SK-N-SH (cell line): ENCODE measurements around the gene PLCG1. TPM values are rescaled to one million over a fixed set of nuclear protein-coding genes. Genes with fewer than 3 reads are reported as not detected.
A peak's percentile ranks its signal among the peaks of the same experiment; 100 is the strongest.

Experiments used
- CTCF ChIA-PET: fragments of 300-600, 350-600 bp; formaldehyde crosslinking; extraction: SDS; loops from one replicate; lab custom pipeline; 2021; lab: Yijun Ruan, JAX
- POLR2A ChIA-PET: fragments of 350-600 bp; sonication (Branson Sonifier 250); formaldehyde crosslinking; extraction: SDS; loops from one replicate; lab custom pipeline; 2020; ENCODE audit warnings: antibody characterized with exemption, inconsistent platforms; lab: Yijun Ruan, JAX
- DNase-seq: peaks from one replicate; pipeline ENCODE4 v3.0.0; 2012
- H2AFZ ChIP-seq: fragments of 200-600 bp; sonication (generic); 2 replicates; pipeline ENCODE4 v1.8.1; 2016; ENCODE audit warnings: antibody characterized with exemption, mild to moderate bottlenecking, low read depth
- H3F3A ChIP-seq: fragments of 200-600 bp; sonication (generic); replicated peaks from 2 replicates; pipeline ENCODE3; 2016; ENCODE audit warnings: antibody characterized with exemption, mild to moderate bottlenecking; ENCODE audit not compliant: insufficient read depth
- H3K27ac ChIP-seq, 2 experiments: fragments of 200-500 bp in 1 of 2; fragments of 200-600 bp in 1 of 2; sonication (Bioruptor generic) in 1 of 2; sonication (generic), shearing (Covaris generic) in 1 of 2; 2 replicates each; pipeline versions ENCODE4 v1.5.1 to v1.6.1; 2014 to 2016; ENCODE audit warnings: low read depth in 2 of 2, inconsistent platforms in 1 of 2, low read length in 1 of 2, mild to moderate bottlenecking in 1 of 2, mixed read lengths in 1 of 2
- H3K27me3 ChIP-seq: fragments of 200-600 bp; sonication (generic), shearing (Covaris generic); 2 replicates; pipeline ENCODE4 v1.6.1; 2016; ENCODE audit warnings: mixed run types; ENCODE audit not compliant: insufficient read depth
- H3K36me3 ChIP-seq, 2 experiments: fragments of 200-500 bp in 1 of 2; fragments of 200-600 bp in 1 of 2; sonication (Bioruptor generic) in 1 of 2; sonication (generic) in 1 of 2; replicated peaks in 1 of 2; 2 replicates each; pipeline versions ENCODE3 to v1.5.1; 2014 to 2016; ENCODE audit warnings: low read length in 1 of 2, mild to moderate bottlenecking in 1 of 2; ENCODE audit not compliant: insufficient read depth in 2 of 2, control insufficient read depth in 1 of 2
- H3K4me1 ChIP-seq, 2 experiments: fragments of 200-500 bp in 1 of 2; fragments of 200-600 bp in 1 of 2; sonication (Bioruptor generic) in 1 of 2; sonication (generic), shearing (Covaris generic) in 1 of 2; 2 replicates each; pipeline versions ENCODE4 v1.5.1 to v1.6.1; 2014 to 2016; ENCODE audit warnings: low read depth in 1 of 2, low read length in 1 of 2, mixed run types in 1 of 2; ENCODE audit not compliant: insufficient read depth in 2 of 2, control insufficient read depth in 1 of 2
- H3K4me2 ChIP-seq: fragments of 200-600 bp; sonication (generic), shearing (Covaris generic); 2 replicates; pipeline ENCODE4 v1.6.1; 2017; ENCODE audit warnings: mixed run types
- H3K4me3 ChIP-seq, 2 experiments: fragments of 200-500 bp in 1 of 2; fragments of 200-600 bp in 1 of 2; sonication (Bioruptor generic) in 1 of 2; sonication (generic), shearing (Covaris generic) in 1 of 2; 2 replicates each; pipeline versions ENCODE4 v1.5.1 to v1.8.1; 2014 to 2016; ENCODE audit warnings: low read depth in 2 of 2, inconsistent platforms in 1 of 2, low read length in 1 of 2, mild to moderate bottlenecking in 1 of 2, mixed read lengths in 1 of 2, moderate library complexity in 1 of 2
- H3K79me2 ChIP-seq: fragments of 200-600 bp; sonication (generic); 2 replicates; pipeline ENCODE4 v1.8.1; 2017; ENCODE audit warnings: mild to moderate bottlenecking; ENCODE audit not compliant: insufficient read depth
- H3K9ac ChIP-seq: fragments of 200-600 bp; sonication (generic); 2 replicates; pipeline ENCODE4 v1.6.1; 2017; ENCODE audit warnings: mixed run types
- H3K9me2 ChIP-seq: fragments of 200-600 bp; sonication (generic); 2 replicates; pipeline ENCODE4 v1.6.1; 2017; ENCODE audit warnings: mixed run types
- H3K9me3 ChIP-seq: fragments of 200-600 bp; sonication (generic); 2 replicates; pipeline ENCODE4 v1.6.1; 2017; ENCODE audit warnings: mixed run types, mild to moderate bottlenecking, moderate library complexity
- H4K20me1 ChIP-seq: fragments of 200-600 bp; sonication (generic); 2 replicates; pipeline ENCODE4 v1.6.1; 2017; ENCODE audit warnings: mild to moderate bottlenecking, mixed run types; ENCODE audit not compliant: insufficient read depth
- CHD2 ChIP-seq: fragments of 150-350 bp; IDR thresholded peaks from 2 replicates; pipeline ENCODE4 v1.6.1; 2018; ENCODE audit warnings: low read length; ENCODE audit not compliant: partially characterized antibody
- ELF1 ChIP-seq: IDR thresholded peaks from 2 replicates; pipeline ENCODE4 v1.4.0; 2012
- EZH2phosphoT487 ChIP-seq: fragments of 200-600 bp; sonication (generic); IDR thresholded peaks from 2 replicates; pipeline ENCODE4 v1.6.1; 2017; ENCODE audit warnings: low read depth, mixed run types, mild to moderate bottlenecking, antibody characterized with exemption, moderate library complexity, borderline replicate concordance
- GABPA ChIP-seq: IDR thresholded peaks from 2 replicates; pipeline ENCODE4 v1.4.0; 2012; ENCODE audit warnings: low read depth, mild to moderate bottlenecking
- JUND ChIP-seq: IDR thresholded peaks from 2 replicates; pipeline ENCODE4 v1.4.0; 2012
- MXI1 ChIP-seq: IDR thresholded peaks from 2 replicates; pipeline ENCODE4 v1.6.1; 2012; ENCODE audit warnings: mild to moderate bottlenecking, low read depth, low read length, improper control_type of control experiment
- RAD21 ChIP-seq: IDR thresholded peaks from 2 replicates; pipeline ENCODE4 v1.6.1; 2012; ENCODE audit warnings: mild to moderate bottlenecking, low read length
- RXRA ChIP-seq: IDR thresholded peaks from 2 replicates; pipeline ENCODE4 v1.4.0; 2012; ENCODE audit warnings: low read depth, mild to moderate bottlenecking, borderline replicate concordance
- SIN3A ChIP-seq: IDR thresholded peaks from 2 replicates; pipeline ENCODE4 v1.6.1; 2012; ENCODE audit warnings: low read depth, mild to moderate bottlenecking, low read length, moderate library complexity, borderline replicate concordance
- SMC3 ChIP-seq: IDR thresholded peaks from 2 replicates; pipeline ENCODE4 v1.6.1; 2012; ENCODE audit warnings: low read depth, low read length, improper control_type of control experiment
- YY1 ChIP-seq: IDR thresholded peaks from 2 replicates; pipeline ENCODE4 v1.4.0; 2012; ENCODE audit warnings: low read depth, mild to moderate bottlenecking
- WGBS: methylation state at CpG from one replicate; pipeline ENCODE4 v1.1.6; 2017; ENCODE audit warnings: low lambda C conversion rate; 5-methylcytosine and 5-hydroxymethylcytosine counted together
- polyA plus RNA-seq, 3 experiments: library from polyadenylated mRNA; depleted of rRNA; stranded (reverse); fragments of >200 nt; gene quantifications; 2 replicates each; pipeline ENCODE4 v1.2.3, GENCODE V29; 2012
- TF ChIP-seq, protein P1 (sequence below): IDR thresholded peaks from 2 replicates; pipeline ENCODE4 v1.6.1; 2012; ENCODE audit warnings: mild to moderate bottlenecking, low read depth, low read length, moderate library complexity
- TF ChIP-seq, protein P2 (sequence below): IDR thresholded peaks from 2 replicates; pipeline ENCODE4; 2012
- TF ChIP-seq, protein P3 (sequence below): IDR thresholded peaks from 2 replicates; pipeline ENCODE4 v1.4.0; 2012; ENCODE audit warnings: low read depth, borderline replicate concordance
- TF ChIP-seq, protein P4 (sequence below): fragments of 150-350 bp; IDR thresholded peaks from 2 replicates; pipeline ENCODE4 v1.6.1; 2016; ENCODE audit warnings: mild to moderate bottlenecking, low read depth, low read length

Gene PLCG1
- polyA plus RNA-seq, 1 of the 3 experiments (the other 2 are of a cell fraction): 81.4 TPM

DNA sequence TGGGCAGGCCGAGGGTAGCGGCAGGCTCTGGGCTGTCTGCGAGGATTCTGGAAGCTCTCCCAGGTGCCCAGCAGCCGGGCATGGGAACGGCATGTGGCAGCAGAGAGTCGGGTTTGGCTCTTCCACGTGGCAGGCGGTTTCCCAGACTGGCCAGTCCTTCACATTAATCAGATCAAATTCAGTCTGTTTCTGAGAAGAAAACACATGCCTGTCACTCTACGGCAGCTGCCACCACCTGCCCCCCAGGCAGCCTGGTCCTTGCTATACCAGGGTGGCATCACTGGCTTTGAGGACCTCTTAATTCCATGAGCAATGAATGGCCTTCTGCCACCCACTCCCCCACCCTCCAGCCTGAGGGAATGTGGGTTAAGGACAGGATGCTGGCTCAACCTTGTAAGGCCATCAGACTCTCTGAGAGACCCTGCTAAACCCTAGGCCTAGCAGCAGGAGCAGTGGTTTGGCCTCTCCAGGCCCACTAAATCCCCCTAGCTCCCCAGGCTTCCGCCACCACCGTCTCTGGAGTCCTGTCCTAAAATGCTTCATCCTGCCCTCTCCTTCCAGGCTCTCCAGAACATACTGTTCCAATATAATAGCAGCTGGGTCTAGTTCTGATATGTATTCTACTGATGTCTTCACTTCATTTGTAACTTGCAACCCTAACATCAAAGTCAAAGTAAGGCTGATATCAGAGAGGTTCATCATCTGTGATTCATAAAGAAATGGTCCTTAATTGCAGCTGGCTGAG is 47.8 kb downstream of the PLCG1 start:
- no peaks in the 10 kb centered on the region for H3K27me3 ChIP-seq
- H3K27ac ChIP-seq: peak overlapping the region in 1 of 2 experiments; percentile 34; a peak in 2 of 4 replicates
- H3K4me2 ChIP-seq: no peak overlapping the region
- CTCF ChIA-PET: interaction anchor here (0.9 to 3.7 kb wide), 8 partner anchors 12 to 226 kb away, joined by 3 to 19 read pairs (median 4); partner anchors contain the start of gene LPIN3
- DNase-seq: peak; percentile 52
- H3F3A ChIP-seq: peaks cover 7% of the 10 kb centered on the region
- peaks cover 0 to 12% of the 10 kb centered on the region in 2 experiments; a peak in 1 of 4 replicates for H3K4me1 ChIP-seq
- 0 out of 2 replicates have a peak, but pooled peaks cover 8% of the 10 kb centered on the region for H3K9me3 ChIP-seq
- no peak overlapping the region for H2AFZ ChIP-seq
- H3K9me2 ChIP-seq: no peaks in the 10 kb centered on the region
- H3K36me3 ChIP-seq: peaks cover 6 to 7% of the 10 kb centered on the region in 2 experiments
- H3K9ac ChIP-seq: no peak overlapping the region
- WGBS: 76% methylated on average over 6 of the region's 11 CpGs
- H3K4me3 ChIP-seq: no peak overlapping the region
- TF ChIP-seq SMC3: peak; percentile 29; the same call in 1 of the 2 replicates
- TF ChIP-seq, protein P1, sequence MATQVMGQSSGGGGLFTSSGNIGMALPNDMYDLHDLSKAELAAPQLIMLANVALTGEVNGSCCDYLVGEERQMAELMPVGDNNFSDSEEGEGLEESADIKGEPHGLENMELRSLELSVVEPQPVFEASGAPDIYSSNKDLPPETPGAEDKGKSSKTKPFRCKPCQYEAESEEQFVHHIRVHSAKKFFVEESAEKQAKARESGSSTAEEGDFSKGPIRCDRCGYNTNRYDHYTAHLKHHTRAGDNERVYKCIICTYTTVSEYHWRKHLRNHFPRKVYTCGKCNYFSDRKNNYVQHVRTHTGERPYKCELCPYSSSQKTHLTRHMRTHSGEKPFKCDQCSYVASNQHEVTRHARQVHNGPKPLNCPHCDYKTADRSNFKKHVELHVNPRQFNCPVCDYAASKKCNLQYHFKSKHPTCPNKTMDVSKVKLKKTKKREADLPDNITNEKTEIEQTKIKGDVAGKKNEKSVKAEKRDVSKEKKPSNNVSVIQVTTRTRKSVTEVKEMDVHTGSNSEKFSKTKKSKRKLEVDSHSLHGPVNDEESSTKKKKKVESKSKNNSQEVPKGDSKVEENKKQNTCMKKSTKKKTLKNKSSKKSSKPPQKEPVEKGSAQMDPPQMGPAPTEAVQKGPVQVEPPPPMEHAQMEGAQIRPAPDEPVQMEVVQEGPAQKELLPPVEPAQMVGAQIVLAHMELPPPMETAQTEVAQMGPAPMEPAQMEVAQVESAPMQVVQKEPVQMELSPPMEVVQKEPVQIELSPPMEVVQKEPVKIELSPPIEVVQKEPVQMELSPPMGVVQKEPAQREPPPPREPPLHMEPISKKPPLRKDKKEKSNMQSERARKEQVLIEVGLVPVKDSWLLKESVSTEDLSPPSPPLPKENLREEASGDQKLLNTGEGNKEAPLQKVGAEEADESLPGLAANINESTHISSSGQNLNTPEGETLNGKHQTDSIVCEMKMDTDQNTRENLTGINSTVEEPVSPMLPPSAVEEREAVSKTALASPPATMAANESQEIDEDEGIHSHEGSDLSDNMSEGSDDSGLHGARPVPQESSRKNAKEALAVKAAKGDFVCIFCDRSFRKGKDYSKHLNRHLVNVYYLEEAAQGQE: no peak
- peak; percentile 96 for TF ChIP-seq MXI1
- TF ChIP-seq RAD21: peak; percentile 56
- H3K79me2 ChIP-seq: 0 out of 2 replicates have a peak, but pooled peaks cover 3% of the 10 kb centered on the region
- H4K20me1 ChIP-seq: no peaks in the 10 kb centered on the region
- POLR2A ChIA-PET: no interaction called here

DNA sequence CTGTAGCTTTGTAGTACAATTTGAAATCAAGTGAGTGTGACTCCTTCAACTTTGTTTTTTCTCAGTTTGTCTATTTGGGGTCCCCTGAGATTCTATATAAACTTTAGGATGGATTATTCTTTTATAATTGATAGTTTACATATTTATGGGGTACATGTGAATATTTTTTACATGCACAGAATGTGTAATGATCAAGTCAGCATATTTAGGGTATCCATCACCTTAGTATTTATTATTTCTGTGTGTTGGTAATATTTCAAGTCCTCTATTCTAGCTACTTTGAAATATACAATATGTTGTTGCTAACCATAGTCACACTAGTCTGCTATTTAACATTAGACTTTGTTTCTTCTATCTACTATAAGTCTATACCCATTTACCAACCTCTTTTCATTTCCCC is 50.3 kb downstream of the PLCG1 start:
- ChIA-PET CTCF (interaction anchor here (0.6 to 2.0 kb wide), 2 partner anchors 45 to 53 kb away, joined by 3 to 5 read pairs; no protein-coding TSS in a partner anchor), POLR2A (no interaction called here)
- H4K20me1 ChIP-seq: no peaks in the 10 kb centered on the region
- no peak overlapping the region for H3K27ac ChIP-seq
- no peaks in the 10 kb centered on the region for H3K79me2 ChIP-seq
- no peak overlapping the region for H3K4me3 ChIP-seq
- no peaks in the 10 kb centered on the region for H3K9me2 ChIP-seq
- no peak overlapping the region for H2AFZ ChIP-seq
- peaks cover 18% of the 10 kb centered on the region; the same call in 1 of the 2 replicates for H3K9me3 ChIP-seq
- no peaks in the 10 kb centered on the region for H3F3A ChIP-seq
- H3K4me1 ChIP-seq: peaks cover 0 to 12% of the 10 kb centered on the region in 2 experiments; a peak in 1 of 4 replicates
- H3K9ac ChIP-seq: no peak overlapping the region
- H3K27me3 ChIP-seq: no peaks in the 10 kb centered on the region
- H3K36me3 ChIP-seq: peaks cover 0 to 20% of the 10 kb centered on the region in 2 experiments
- H3K4me2 ChIP-seq: no peak overlapping the region
- no peak for DNase-seq
- TF ChIP-seq ELF1 (no peak), JUND (no peak), EZH2phosphoT487 (no peak), SIN3A (no peak), RAD21 (no peak), CHD2 (no peak), RXRA (no peak), GABPA (no peak), YY1 (no peak)
- TF ChIP-seq, protein P2, sequence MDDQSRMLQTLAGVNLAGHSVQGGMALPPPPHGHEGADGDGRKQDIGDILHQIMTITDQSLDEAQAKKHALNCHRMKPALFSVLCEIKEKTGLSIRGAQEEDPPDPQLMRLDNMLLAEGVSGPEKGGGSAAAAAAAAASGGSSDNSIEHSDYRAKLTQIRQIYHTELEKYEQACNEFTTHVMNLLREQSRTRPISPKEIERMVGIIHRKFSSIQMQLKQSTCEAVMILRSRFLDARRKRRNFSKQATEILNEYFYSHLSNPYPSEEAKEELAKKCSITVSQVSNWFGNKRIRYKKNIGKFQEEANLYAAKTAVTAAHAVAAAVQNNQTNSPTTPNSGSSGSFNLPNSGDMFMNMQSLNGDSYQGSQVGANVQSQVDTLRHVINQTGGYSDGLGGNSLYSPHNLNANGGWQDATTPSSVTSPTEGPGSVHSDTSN: no peak
- TF ChIP-seq, protein P3, sequence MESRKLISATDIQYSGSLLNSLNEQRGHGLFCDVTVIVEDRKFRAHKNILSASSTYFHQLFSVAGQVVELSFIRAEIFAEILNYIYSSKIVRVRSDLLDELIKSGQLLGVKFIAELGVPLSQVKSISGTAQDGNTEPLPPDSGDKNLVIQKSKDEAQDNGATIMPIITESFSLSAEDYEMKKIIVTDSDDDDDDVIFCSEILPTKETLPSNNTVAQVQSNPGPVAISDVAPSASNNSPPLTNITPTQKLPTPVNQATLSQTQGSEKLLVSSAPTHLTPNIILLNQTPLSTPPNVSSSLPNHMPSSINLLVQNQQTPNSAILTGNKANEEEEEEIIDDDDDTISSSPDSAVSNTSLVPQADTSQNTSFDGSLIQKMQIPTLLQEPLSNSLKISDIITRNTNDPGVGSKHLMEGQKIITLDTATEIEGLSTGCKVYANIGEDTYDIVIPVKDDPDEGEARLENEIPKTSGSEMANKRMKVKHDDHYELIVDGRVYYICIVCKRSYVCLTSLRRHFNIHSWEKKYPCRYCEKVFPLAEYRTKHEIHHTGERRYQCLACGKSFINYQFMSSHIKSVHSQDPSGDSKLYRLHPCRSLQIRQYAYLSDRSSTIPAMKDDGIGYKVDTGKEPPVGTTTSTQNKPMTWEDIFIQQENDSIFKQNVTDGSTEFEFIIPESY: no peak
- TF ChIP-seq, protein P4, sequence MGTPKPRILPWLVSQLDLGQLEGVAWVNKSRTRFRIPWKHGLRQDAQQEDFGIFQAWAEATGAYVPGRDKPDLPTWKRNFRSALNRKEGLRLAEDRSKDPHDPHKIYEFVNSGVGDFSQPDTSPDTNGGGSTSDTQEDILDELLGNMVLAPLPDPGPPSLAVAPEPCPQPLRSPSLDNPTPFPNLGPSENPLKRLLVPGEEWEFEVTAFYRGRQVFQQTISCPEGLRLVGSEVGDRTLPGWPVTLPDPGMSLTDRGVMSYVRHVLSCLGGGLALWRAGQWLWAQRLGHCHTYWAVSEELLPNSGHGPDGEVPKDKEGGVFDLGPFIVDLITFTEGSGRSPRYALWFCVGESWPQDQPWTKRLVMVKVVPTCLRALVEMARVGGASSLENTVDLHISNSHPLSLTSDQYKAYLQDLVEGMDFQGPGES: no peak
